Naive thymus-derived CD8-positive, alpha-beta T cell (primary cell): Measurements from ENCODE around the gene BTG4. TPM values are rescaled to one million over a fixed set of nuclear protein-coding genes. Genes with fewer than 3 reads are reported as not detected.
A peak's percentile ranks its signal among the peaks of the same experiment; 100 is the strongest.

Experiments
- ATAC-seq, 2 donors: fragments of 150-1000 bp; cut with Tn5 transposase in 1 of 2; sonication (Bioruptor Pico), chemical (Tn5 transposase) in 1 of 2; 1 replicate in 1 of 2; 2 replicates in 1 of 2; pipeline ENCODE4 v1.10.0; 2021; ENCODE audit warnings: mild to moderate bottlenecking in 2 of 2, moderate library complexity in 2 of 2
- POLR2A ChIA-PET: fragments of 350-600 bp; sonication (Branson Sonifier 250); formaldehyde crosslinking; loops from one replicate; lab custom pipeline; 2021; ENCODE audit warnings: antibody characterized with exemption; lab: Charles Lee
- DNase-seq, 10 donors: peaks; one replicate each; pipeline versions ENCODE4 v3.0.0 to v3.0.0-alpha.2; 2020 to 2022
- H3K27ac Mint-ChIP-seq, 10 donors: one replicate each; pipeline ENCODE4 v1.8.0; 2020 to 2022; ENCODE audit warnings: mild to moderate bottlenecking in 10 of 10, mixed read lengths in 10 of 10, moderate library complexity in 4 of 10, inconsistent platforms in 1 of 10
- H3K27me3 Mint-ChIP-seq, 5 donors: one replicate each; pipeline ENCODE4 v1.8.0; 2021 to 2022; ENCODE audit warnings: mixed read lengths in 5 of 5
- H3K36me3 Mint-ChIP-seq, 3 donors: one replicate each; pipeline ENCODE4 v1.8.0; 2020 to 2022; ENCODE audit warnings: mixed read lengths in 3 of 3, mild to moderate bottlenecking in 2 of 3, inconsistent platforms in 1 of 3
- H3K4me1 Mint-ChIP-seq, 4 donors: one replicate each; pipeline ENCODE4 v1.8.0; 2021 to 2022; ENCODE audit warnings: mixed read lengths in 4 of 4
- H3K4me3 Mint-ChIP-seq, 10 donors: one replicate each; pipeline ENCODE4 v1.8.0; 2020 to 2022; ENCODE audit warnings: mild to moderate bottlenecking in 10 of 10, mixed read lengths in 10 of 10, moderate library complexity in 6 of 10, inconsistent platforms in 1 of 10
- H3K9me3 Mint-ChIP-seq, 9 donors: one replicate each; pipeline ENCODE4 v1.8.0; 2020 to 2022; ENCODE audit warnings: mixed read lengths in 9 of 9, mild to moderate bottlenecking in 3 of 9, inconsistent platforms in 1 of 9, moderate library complexity in 1 of 9
- polyA plus RNA-seq, 3 donors: library from polyadenylated mRNA; unstranded; fragments of 300-500 nt; fragmentation: Illumina TruSeq; gene quantifications; one replicate each; pipeline ENCODE4 v1.2.3, GENCODE V29; 2021
- total RNA-seq, 8 experiments: library from RNA in 2 of 8; stranded (reverse) in 2 of 8; gene quantifications; one replicate each; pipeline ENCODE4 v1.2.3 and lab custom pipeline; 2021 to 2026

Gene BTG4
- total and polyA plus RNA-seq, 5 experiments from 2014 or later = not detected

DNA sequence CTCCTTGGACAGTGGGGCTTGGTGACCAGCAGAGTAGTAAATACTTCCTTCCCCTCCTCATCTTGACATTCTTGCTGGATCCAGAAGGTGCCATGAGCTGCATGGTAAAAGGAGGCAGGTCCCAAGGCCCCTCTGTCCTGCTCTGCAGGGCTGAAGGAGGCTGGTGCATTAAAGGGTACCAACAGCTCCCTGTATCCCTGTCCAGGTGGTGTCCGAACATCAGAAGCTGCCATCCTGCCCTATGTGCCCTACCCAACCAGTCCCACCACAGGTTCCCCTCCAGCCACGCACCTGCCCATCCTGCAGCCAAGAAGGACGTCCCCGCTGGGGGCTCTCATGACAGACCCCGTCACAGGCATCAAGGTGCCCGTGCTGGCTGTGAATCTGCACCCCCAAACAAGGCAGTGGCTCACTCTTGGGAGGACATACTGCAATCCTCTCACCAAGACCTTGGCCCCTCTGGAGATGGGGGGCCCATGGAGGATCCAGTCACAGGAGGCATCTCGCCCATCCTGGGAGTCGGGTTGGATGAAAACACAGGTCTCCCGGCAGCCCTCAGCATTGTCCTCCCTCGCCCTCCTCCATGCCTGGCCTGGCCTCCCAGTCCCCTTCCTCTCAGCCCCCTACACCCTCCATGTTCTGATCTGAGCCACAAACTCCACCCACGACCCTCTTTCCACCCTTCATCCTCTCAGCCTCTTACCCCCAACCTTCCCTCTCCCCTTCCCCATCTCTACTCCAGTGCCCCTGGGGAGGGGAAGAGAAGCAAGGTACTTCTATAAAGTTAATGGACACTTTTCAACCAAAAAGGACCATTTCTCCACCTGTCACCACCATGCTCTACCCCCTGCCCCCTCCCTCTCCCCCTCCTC lies 55.1 kb downstream of the BTG4 start:
- ATAC-seq (no peak), DNase-seq (no peak)
- Mint-ChIP-seq H3K9me3 (no peaks in the 10 kb centered on the region), H3K27me3 (peaks cover 0 to 22% (median 9%) of the 10 kb centered on the region in 5 donors), H3K27ac (no peak overlapping the region), H3K36me3 (no peaks in the 10 kb centered on the region), H3K4me3 (no peak overlapping the region), H3K4me1 (no peaks in the 10 kb centered on the region)
- POLR2A ChIA-PET = no interaction called here

DNA sequence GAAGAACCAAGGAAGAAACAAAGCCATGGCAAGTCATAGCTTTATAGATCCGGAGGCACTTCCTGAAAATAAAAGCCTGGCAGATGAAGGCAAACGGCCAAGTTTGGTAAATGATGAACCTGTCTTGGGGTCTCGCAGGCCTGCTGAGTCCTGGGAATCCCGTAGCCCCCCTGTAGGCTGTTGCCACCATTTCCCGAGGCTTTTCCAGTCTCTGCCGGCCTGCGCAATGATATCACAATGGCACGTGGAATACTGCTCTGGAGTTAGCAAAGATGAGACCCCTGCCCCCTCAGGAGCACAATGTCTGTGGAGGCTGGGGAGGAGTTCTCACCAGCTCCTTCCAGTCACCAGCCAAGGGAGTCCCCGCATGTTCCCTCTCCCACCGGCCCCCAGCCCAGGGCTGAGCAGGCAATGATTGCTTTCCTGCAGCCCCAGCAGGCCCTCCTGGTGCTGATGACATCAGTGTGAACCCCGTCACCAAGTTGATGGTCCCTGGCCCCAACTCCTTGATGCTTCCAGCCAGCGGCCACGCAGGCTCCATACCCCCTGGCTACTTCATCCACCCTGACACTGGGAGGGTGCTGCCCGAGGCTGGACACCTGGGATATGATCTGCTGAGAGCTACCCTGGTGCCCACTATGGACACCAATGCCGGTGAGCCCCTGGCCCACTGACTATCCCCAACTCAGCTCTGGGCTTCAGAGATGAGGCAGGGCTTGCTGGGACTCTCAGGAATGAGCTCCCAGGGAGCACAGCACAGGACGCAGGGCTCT lies 55.9 kb downstream of the BTG4 start:
- H3K4me1 Mint-ChIP-seq = no peaks in the 10 kb centered on the region

DNA sequence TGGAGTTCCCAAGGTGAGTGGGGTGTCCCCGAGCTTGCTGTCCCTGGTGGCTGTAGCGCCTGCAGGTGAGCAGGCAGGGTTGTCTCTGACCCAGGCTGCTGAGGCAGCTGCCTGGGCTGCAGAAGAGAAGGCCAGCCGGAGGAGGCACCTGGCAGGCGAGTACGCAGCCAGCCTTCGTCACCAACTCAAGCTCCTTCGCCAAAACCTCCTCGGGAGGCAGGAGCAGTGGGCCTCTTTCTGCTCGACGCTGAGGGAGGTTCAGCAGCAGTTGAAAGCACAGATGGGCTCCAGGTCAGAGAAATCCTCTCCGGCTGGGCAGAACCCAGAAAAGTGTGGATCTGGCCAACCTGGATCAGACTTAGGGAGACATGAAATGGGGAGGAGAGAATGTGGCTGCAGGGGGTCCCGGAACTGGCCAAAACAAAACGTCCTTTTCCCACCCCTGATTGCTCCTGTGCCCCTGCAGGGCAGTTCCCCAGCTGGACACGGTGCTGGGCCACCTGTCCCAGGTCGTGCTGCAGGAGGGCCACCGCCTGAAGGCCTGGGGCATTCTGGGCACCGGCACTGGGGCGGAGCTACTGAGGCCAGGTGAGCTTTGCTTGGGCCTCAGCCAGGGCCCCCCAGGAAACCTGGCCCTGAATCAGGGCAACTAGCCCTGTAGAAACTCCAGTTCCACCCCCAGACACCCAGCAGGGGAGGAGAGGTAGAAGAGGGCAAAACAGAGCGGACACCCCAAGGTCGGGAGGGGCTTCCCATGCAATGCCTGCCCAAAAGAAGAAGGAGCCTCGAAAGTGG lies 56.7 kb downstream of the BTG4 start:
- Mint-ChIP-seq H3K27me3 (peaks cover 0 to 17% (median 7%) of the 10 kb centered on the region in 5 donors), H3K9me3 (no peaks in the 10 kb centered on the region), H3K4me1 (no peaks in the 10 kb centered on the region), H3K36me3 (no peaks in the 10 kb centered on the region), H3K4me3 (no peak overlapping the region), H3K27ac (no peak overlapping the region)
- POLR2A ChIA-PET = interaction anchor here (0.7 kb wide), 1 partner anchor 9 kb away, joined by 3 read pairs; no protein-coding TSS in a partner anchor
- ATAC-seq (no peak), DNase-seq (no peak)

More for the DNA sequence above, 55.9 kb downstream of the BTG4 start:
- Mint-ChIP-seq H3K27ac (no peak overlapping the region), H3K4me3 (no peak overlapping the region), H3K36me3 (no peaks in the 10 kb centered on the region), H3K9me3 (no peaks in the 10 kb centered on the region), H3K27me3 (peaks cover 0 to 22% (median 9%) of the 10 kb centered on the region in 5 donors)
- ATAC-seq = no peak
- DNase-seq = no peak
- POLR2A ChIA-PET = interaction anchor here (0.7 kb wide), 1 partner anchor 9 kb away, joined by 3 read pairs; no protein-coding TSS in a partner anchor

DNA sequence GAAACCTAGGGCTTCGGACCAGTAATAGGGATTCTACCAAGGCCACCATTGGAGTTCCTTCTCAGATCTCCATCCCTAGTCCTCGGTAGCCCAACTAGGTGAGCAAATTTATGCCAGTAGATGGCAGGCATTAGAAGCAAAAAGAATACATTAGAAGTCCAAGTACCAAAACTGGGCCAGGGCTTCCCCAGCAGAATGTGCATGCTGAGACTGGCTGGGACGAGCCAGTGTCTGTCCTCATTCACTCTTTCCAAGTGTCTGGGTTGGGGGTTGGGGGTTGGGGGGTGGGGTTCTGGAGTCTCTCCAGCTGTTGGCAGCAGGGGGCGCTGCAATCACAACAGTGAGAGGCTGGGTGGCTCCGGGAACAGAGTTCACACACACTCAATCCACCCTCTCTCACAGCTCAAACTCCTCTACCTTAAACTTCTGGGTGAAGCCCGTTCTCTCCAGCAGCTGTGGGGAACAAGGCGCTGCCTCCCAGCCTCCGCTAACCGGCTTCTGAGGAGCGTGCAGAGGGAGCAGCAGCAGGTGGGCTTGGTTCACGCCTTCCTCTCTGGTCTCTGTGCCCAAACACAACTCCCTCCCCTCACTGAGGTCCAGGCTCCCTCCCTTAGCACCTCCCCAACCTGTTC lies 57.5 kb downstream of the BTG4 start:
- H3K4me1 Mint-ChIP-seq = no peaks in the 10 kb centered on the region
- peak; percentile 69 to 75 for ATAC-seq
- peaks cover 0 to 13% (median 6%) of the 10 kb centered on the region in 5 donors for H3K27me3 Mint-ChIP-seq
- POLR2A ChIA-PET = no interaction called here
- H3K4me3 Mint-ChIP-seq = no peak overlapping the region
- H3K36me3 Mint-ChIP-seq = no peaks in the 10 kb centered on the region
- peak; percentile 10 to 71 (median 38) for DNase-seq
- H3K9me3 Mint-ChIP-seq = no peaks in the 10 kb centered on the region
- H3K27ac Mint-ChIP-seq = peak overlapping the region in 1 of 10 donors; percentile 56

DNA sequence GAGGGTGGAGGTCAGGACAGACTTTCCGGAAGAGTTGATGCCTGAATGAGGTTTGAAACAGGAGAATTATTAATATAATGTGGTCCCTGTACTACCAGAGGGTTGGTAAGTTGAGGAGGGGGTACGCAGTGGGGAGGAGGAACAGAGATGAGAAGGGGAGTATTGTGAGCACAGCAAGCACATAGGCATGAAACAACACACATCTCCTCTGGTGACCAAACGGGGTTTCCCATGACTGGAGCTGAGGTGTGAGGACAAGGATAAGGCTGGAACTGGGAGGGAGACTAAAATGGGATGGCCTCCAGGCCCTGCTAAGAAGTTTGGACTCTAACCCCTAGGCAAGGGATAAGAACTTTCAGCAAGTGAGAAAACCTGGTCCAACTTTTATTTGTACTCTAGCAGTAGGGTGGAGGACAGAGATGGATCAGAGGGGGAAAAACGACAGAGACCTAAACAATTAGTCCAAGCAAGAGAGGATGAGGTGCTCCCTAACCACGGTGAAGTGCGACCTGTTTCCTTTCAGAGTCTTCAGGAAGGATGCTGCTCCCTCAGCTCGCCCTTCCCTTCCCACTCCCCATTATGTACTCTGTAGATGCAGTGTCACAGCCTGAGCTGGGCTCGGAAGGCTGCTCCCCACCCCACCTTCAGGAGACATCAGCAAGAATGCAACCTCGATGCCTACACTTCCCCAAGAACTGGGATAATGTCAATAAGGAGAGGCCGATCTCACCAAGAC lies 59.2 kb downstream of the BTG4 start:
- POLR2A ChIA-PET = no interaction called here
- ATAC-seq = no peak
- no peaks in the 10 kb centered on the region for H3K4me1 Mint-ChIP-seq
- H3K9me3 Mint-ChIP-seq = no peaks in the 10 kb centered on the region
- DNase-seq = no peak
- H3K27ac Mint-ChIP-seq = peak overlapping the region in 2 of 10 donors; percentile 12 to 52
- H3K4me3 Mint-ChIP-seq = no peak overlapping the region
- H3K27me3 Mint-ChIP-seq = peaks cover 0 to 2% (median 0%) of the 10 kb centered on the region in 5 donors
- no peaks in the 10 kb centered on the region for H3K36me3 Mint-ChIP-seq

DNA sequence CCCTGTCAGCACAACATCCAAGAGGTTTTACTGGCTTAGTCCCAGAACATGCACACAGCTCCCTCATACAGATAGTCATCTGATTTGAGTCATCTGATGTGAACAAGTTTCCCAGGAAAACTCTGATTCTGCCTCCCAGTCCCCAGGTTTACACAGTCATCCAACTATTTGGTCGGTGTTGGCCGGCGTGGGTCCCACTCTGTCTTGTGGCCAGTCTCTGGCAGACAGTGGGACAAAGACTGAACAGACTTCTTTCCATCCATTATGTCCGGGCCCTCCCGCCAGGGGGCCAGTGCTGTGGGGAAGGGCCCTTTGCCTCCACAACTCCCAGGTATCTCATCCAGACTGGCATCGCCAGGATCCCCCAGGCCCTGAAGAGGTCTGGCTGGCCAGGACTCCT lies 60.0 kb downstream of the BTG4 start:
- Mint-ChIP-seq H3K9me3 (no peaks in the 10 kb centered on the region), H3K36me3 (no peaks in the 10 kb centered on the region), H3K27ac (no peak overlapping the region), H3K27me3 (peaks cover 0 to 2% (median 0%) of the 10 kb centered on the region in 5 donors), H3K4me3 (no peak overlapping the region), H3K4me1 (no peaks in the 10 kb centered on the region)
- ATAC-seq = no peak
- DNase-seq = no peak
- POLR2A ChIA-PET = no interaction called here

DNA sequence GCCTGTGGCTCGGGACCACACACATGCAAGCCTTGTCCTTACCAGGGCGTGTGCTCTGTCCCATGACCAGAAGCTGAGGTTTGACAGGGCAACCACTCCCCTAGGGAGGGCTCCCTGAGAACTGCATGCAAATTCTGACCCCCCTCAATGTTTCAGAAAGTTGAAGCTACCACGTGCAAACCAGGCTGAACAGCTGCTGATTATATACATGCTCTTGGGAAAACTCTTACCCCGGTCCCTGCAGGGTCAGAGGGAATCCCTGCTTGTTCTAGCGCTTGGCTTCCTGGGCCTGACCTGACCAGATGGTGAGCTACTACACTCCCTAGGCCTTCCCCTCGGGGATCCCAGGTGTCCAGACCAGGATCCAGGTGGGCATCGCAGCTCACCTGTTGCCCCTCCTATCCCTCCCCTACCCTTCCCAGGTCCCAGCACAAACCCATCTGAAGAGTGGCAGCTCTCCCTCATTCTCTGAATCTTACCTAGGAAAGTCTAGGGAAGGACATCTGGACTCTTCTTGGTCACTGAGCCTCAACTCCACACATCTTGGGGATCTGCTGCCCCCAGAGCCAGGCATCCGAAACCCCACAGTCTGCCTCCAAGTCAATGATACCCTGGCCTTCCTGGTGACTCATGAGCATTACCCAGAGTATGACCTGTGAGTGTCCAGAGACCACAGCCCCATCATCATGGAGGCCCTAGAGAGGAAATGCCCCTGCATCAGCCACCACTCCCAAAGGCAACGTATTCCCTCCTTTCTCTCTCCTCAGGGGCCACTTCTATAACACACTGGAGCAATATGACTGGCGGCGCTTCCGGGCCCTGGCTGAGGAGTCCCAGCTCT lies 61.5 kb downstream of the BTG4 start:
- H3K4me3 Mint-ChIP-seq = no peak overlapping the region
- ATAC-seq = no peak
- H3K4me1 Mint-ChIP-seq = peaks cover 6 to 12% (median 11%) of the 10 kb centered on the region in 4 donors
- no peaks in the 10 kb centered on the region for H3K9me3 Mint-ChIP-seq
- POLR2A ChIA-PET = no interaction called here
- no peak for DNase-seq
- no peaks in the 10 kb centered on the region for H3K36me3 Mint-ChIP-seq
- peak overlapping the region in 1 of 10 donors; percentile 79 for H3K27ac Mint-ChIP-seq
- peaks cover 0 to 2% (median 0%) of the 10 kb centered on the region in 5 donors for H3K27me3 Mint-ChIP-seq

DNA sequence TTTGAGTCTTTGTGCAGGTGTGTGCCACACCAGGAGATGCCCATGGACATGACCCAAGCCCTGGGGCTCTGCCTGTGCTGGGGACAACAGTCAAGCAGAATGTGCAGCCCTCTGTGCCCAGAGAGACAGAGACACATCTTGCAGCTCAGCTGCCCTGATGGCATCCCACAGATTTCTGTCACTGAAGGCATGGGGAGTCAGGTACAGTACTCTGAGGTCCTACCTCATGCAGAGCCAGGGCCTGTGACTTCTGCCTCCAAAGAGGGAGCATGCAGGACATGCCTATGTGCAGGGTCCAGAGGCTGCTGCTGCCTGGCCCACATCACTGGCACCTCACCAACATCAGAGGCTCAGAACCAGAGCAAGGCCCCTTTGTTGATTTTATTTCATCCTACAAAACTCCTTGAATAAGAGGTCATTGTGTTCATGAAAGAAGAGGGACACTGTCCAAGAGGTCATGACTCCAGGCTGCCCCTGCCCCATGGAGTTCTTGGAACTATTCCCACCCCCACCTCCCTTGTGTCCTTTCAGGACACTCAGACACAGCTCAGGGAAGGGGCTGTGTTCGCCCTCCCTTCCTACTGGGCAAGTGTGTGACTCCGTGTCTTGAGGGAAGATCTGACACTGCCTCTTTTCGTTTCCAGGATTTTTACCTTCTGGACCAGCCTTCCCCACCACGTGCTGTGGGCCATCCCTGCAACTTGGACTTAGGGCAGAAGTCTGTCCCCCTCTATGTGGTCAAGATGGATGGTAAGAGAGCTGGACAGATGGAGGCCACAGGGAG lies 62.3 kb downstream of the BTG4 start:
- H3K27ac Mint-ChIP-seq = no peak overlapping the region
- no peak for DNase-seq
- POLR2A ChIA-PET = no interaction called here
- no peak overlapping the region for H3K4me3 Mint-ChIP-seq
- no peaks in the 10 kb centered on the region for H3K9me3 Mint-ChIP-seq
- H3K4me1 Mint-ChIP-seq = peaks cover 7 to 14% (median 13%) of the 10 kb centered on the region in 4 donors
- peaks cover 0 to 2% (median 0%) of the 10 kb centered on the region in 5 donors for H3K27me3 Mint-ChIP-seq
- ATAC-seq = no peak
- H3K36me3 Mint-ChIP-seq = no peaks in the 10 kb centered on the region

DNA sequence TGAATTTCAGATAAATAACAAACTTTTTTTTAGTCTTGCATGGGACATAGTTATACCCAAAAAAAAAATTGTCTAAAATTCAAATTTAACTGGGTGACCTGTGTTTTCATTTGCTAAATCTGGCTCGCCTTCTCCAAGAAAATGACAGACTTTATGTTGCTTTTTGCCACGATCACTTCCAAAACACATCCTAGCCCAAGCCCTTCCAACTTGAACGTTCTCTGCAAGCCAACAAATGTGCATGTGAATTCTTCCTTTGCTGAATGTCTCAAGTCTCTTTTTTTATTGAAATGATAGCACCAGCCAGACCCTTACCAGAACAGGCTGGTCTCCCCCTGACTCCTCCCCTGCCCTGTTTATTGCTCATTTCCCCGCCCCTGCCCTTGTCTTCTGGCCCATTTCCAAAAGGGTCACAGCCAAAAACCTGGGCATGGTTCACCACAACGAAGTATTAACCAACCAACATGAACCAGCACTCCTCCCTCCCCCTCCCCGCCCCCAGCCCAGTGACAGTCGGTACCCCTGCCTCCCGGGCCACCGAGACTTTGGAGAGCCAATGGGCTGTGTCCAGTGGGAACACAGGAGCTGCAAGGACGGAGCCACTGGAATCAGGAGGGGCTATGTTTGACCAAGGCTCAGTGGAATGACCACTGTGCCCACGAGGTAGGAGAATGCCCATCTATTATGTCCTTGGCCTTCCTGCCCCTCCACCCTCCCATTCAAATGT lies 63.2 kb downstream of the BTG4 start:
- Mint-ChIP-seq H3K36me3 (no peaks in the 10 kb centered on the region), H3K9me3 (no peaks in the 10 kb centered on the region), H3K27me3 (peaks cover 0 to 2% (median 0%) of the 10 kb centered on the region in 5 donors), H3K4me3 (no peak overlapping the region), H3K4me1 (peaks cover 9 to 14% (median 13%) of the 10 kb centered on the region in 4 donors), H3K27ac (peak overlapping the region in 1 of 10 donors; percentile 34)
- no peak for DNase-seq
- POLR2A ChIA-PET = no interaction called here
- ATAC-seq = no peak

DNA sequence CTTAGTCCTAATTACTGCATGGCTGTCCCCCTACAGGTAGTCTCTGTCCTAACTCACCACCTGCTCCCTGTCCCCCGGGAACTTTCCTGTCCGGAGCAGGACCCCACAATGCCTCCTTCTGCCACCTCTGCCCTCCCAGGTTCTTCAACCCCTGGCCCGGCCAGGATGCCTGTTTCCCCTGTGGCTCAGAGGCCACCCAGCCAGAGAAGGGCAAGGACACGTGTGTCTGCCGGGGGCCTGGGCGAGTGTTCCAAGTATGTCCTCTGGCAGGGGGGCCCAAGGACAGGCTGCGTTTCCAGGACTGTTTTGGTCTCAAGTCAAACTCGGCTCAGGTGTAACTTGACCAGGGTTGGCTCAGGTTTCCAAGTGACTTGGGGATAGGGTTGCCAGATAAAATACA lies 63.8 kb downstream of the BTG4 start:
- Mint-ChIP-seq H3K36me3 (no peaks in the 10 kb centered on the region), H3K4me3 (no peak overlapping the region), H3K9me3 (no peaks in the 10 kb centered on the region), H3K4me1 (peaks cover 9 to 16% (median 13%) of the 10 kb centered on the region in 4 donors), H3K27me3 (peaks cover 0 to 2% (median 0%) of the 10 kb centered on the region in 5 donors), H3K27ac (peak overlapping the region in 1 of 10 donors; percentile 22)
- POLR2A ChIA-PET = no interaction called here
- no peak for ATAC-seq
- DNase-seq = no peak
